Bronchial smooth muscle cell (primary cell): Measurements from ENCODE around the gene YAF2. TPM values are rescaled to one million over a fixed set of nuclear protein-coding genes. Genes with fewer than 3 reads are reported as not detected.

Experiments used
- total RNA-seq: library from RNA; depleted of rRNA; stranded (reverse); fragments of >200 nt; gene quantifications from 2 replicates; pipeline ENCODE4 v1.2.1, GENCODE V29; 2014

Gene YAF2
- 5.8 and 12.5 TPM in 2 replicates for total RNA-seq

GRCh38 chr12:42238240-42239140, at the start of gene YAF2:
YAF2 (minus strand) TSS chr12:42238248; CDS start chr12:42238180, 68 bp downstream.

DNA sequence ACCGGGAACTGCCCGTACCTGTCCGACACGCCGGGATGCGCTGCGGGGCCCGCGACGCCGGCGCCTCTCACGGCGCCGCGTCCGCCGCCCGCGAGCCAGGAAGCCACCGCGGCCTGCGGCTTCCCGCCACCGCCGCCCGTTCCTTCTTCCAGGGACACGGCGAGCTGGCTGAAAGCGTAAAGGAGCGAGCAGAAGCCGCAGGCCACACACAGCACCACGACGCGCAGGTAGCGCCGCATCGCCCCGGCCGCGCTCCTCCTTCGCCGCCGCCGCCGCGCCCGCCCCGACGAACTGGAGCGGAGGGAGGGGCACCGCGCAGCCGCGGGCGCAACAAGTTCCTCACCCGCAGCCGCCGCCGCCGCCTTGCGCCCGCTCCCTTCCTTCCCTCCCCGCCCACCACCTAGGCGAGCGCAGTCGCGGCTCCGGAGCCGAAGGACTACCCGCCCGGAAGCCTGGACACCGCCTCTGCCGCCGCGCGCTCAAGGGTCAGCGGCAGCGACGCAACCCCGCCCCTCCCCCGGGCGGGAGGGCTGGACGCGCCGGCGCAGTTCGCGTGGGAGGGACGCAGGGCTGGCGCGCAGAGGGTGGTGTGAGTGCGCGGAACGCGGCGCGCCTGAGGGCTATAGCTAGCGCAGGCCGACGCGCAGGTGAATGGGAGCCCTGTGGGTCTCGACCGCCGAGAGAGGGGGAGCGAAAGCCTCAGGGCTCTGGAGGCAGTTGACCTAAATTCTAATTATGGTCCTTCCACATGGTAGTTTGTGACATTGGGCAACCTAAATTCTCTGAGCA, 93.4 kb downstream of the YAF2 start, which contains the start of gene GXYLT1:
Gene GXYLT1 (minus strand): TSS at position 467 of the 789 bp plus-strand sequence. CDS start 228 bp downstream, at position 239.

Other genes starting within 250 kb of the YAF2 start
- 4.7 and 6.5 TPM in 2 replicates for gene GXYLT1, start 93.4 kb downstream of the YAF2 start, total RNA-seq
- gene ZCRB1, start 87.8 kb upstream of the YAF2 start, total RNA-seq = 19.4 and 27.7 TPM in 2 replicates
- gene PPHLN1, start 87.9 kb upstream of the YAF2 start, total RNA-seq = 75.0 and 102 TPM in 2 replicates